GM12878 (cell line): ENCODE measurements around the gene TUBAL3. TPM values are rescaled to one million over a fixed set of nuclear protein-coding genes. Genes with fewer than 3 reads are reported as not detected.

Experiments
- ATF7 ChIP-seq: fragments of 450-650 bp; IDR thresholded peaks from 2 replicates; pipeline ENCODE4 v1.6.1; 2016; ENCODE audit warnings: low read depth, mild to moderate bottlenecking
- BCL3 ChIP-seq: IDR thresholded peaks from 2 replicates; pipeline ENCODE4 v1.6.1; 2011; ENCODE audit warnings: borderline replicate concordance, low read depth, mild to moderate bottlenecking, moderate library complexity, low read length; ENCODE audit not compliant: insufficient read depth, poor library complexity, severe bottlenecking
- BMI1 ChIP-seq: fragments of 450-650 bp; IDR thresholded peaks from 2 replicates; pipeline ENCODE4 v1.6.1; 2016; ENCODE audit warnings: mild to moderate bottlenecking, moderate library complexity, borderline replicate concordance
- CBX5 ChIP-seq: sonication (generic); IDR thresholded peaks from 2 replicates; pipeline ENCODE4 v1.6.1; 2016; ENCODE audit warnings: low read depth, moderate library complexity, mild to moderate bottlenecking, inconsistent platforms
- EP300 ChIP-seq, 2 experiments: fragments of 150-350 bp in 1 of 2; IDR thresholded peaks; 2 replicates each; pipeline ENCODE4 v1.6.1; 2011 to 2012; ENCODE audit warnings: low read depth in 2 of 2, low read length in 2 of 2, borderline replicate concordance in 1 of 2, improper control_type of control experiment in 1 of 2, inconsistent platforms in 1 of 2; ENCODE audit not compliant: control insufficient read depth in 1 of 2
- HCFC1 ChIP-seq: fragments of 150-350 bp; IDR thresholded peaks from 2 replicates; pipeline ENCODE4 v1.6.1; 2014; ENCODE audit warnings: low read length
- IKZF1 ChIP-seq: fragments of 450-650 bp; conservative IDR thresholded peaks from 2 replicates; pipeline ENCODE4 v1.6.1; 2017; ENCODE audit warnings: antibody characterized with exemption, mild to moderate bottlenecking
- IRF4 ChIP-seq: IDR thresholded peaks from 2 replicates; pipeline ENCODE4 v1.6.1; 2011; ENCODE audit warnings: low read depth, low read length
- KLF5 ChIP-seq: fragments of 450-650 bp; IDR thresholded peaks from 2 replicates; pipeline ENCODE4 v1.6.1; 2014; ENCODE audit warnings: mild to moderate bottlenecking; ENCODE audit not compliant: partially characterized antibody
- MTA3 ChIP-seq: IDR thresholded peaks from 2 replicates; pipeline ENCODE4 v1.6.1; 2012; ENCODE audit warnings: low read length, inconsistent platforms, borderline replicate concordance
- NFYA ChIP-seq: IDR thresholded peaks from 2 replicates; pipeline ENCODE4 v1.6.1; 2011; ENCODE audit warnings: low read depth, mild to moderate bottlenecking, low read length, improper control_type of control experiment, borderline replicate concordance
- NR2F1 ChIP-seq: fragments of 450-650 bp; conservative IDR thresholded peaks from 2 replicates; pipeline ENCODE4 v1.6.1; 2017; ENCODE audit warnings: mild to moderate bottlenecking
- PML ChIP-seq: IDR thresholded peaks from 2 replicates; pipeline ENCODE4 v1.6.1; 2012; ENCODE audit warnings: low read length, inconsistent platforms
- POLR2AphosphoS2 ChIP-seq: IDR thresholded peaks from 2 replicates; pipeline ENCODE4 v1.6.1; 2011; ENCODE audit warnings: low read depth, mild to moderate bottlenecking, low read length, improper control_type of control experiment, moderate library complexity
- SKIL ChIP-seq: fragments of 450-650 bp; IDR thresholded peaks from 2 replicates; pipeline ENCODE4 v1.6.1; 2017; ENCODE audit warnings: mild to moderate bottlenecking, low read depth, inconsistent platforms; ENCODE audit not compliant: poor library complexity, severe bottlenecking
- SREBF1 ChIP-seq: IDR thresholded peaks from 2 replicates; pipeline ENCODE4 v1.6.1; 2012; ENCODE audit warnings: mild to moderate bottlenecking, low read length
- SREBF2 ChIP-seq: IDR thresholded peaks from 2 replicates; pipeline ENCODE4 v1.6.1; 2012; ENCODE audit warnings: mild to moderate bottlenecking, low read length
- YY1 ChIP-seq: IDR thresholded peaks from 2 replicates; pipeline ENCODE4 v1.6.1; 2011; ENCODE audit warnings: low read depth, mild to moderate bottlenecking, low read length
- ZBTB4 ChIP-seq: fragments of 450-650 bp; formaldehyde crosslinking; IDR thresholded peaks from 2 replicates; pipeline ENCODE4 v1.4.0; 2022; ENCODE audit warnings: mild to moderate bottlenecking, moderate library complexity
- ZNF217 ChIP-seq: fragments of 450-650 bp; IDR thresholded peaks from 2 replicates; pipeline ENCODE4 v1.6.1; 2017; ENCODE audit warnings: antibody characterized with exemption, mild to moderate bottlenecking
- polyA plus RNA-seq, 11 experiments: library from polyadenylated mRNA; depleted of rRNA in 4 of 11; unstranded in 6 of 11; stranded (reverse) in 5 of 11; fragments of >200 nt; fragmentation: Nextera tagmentation in 4 of 11; fragmentation: Illumina TruSeq in 1 of 11; extraction: Ambion mirVana in 4 of 11; extraction: Trizol in 1 of 11; gene quantifications; 1 replicate in 1 of 11; 2 replicates in 10 of 11; pipeline versions ENCODE4 v1.2.1 to v1.2.3, GENCODE V29; 2011 to 2016; ENCODE audit warnings: inconsistent platforms in 2 of 11, missing spikeins in 2 of 11, low read depth in 1 of 11
- total RNA-seq, 4 experiments: library from RNA; depleted of rRNA in 3 of 4; stranded (reverse); fragments of >200 nt in 3 of 4; fragmentation: Illumina TruSeq in 1 of 4; extraction: Trizol in 1 of 4; gene quantifications; 2 replicates each; pipeline versions ENCODE4 v1.2.1 to v1.2.3, GENCODE V29; 2013 to 2021
- TF ChIP-seq, protein P1 (sequence below): fragments of 450-650 bp; IDR thresholded peaks from 2 replicates; pipeline ENCODE4 v1.6.1; 2017; ENCODE audit warnings: mild to moderate bottlenecking, moderate library complexity

TUBAL3 gene
- total and polyA plus RNA-seq, 10 of the 15 experiments (the other 5 are each of a cell fraction or from before 2014, with no cell fraction given): 0.03 to 0.06 TPM; not detected in 8

- peak in 1 of 2 experiments; percentile 37; a peak in 1 of 4 replicates for TF ChIP-seq EP300 (IDR thresholded peaks at IDR 0.05; ENCODE audit: borderline replicate concordance in 1 of 2, control insufficient read depth in 1 of 2, low read depth in 2 of 2, low read length in 2 of 2)
- TF ChIP-seq SREBF2: no peak
- no peak for TF ChIP-seq ZBTB4 (CRISPR knock-in tag)
- no peak for TF ChIP-seq NFYA
- 0 out of 2 replicates have a peak, but pooled peaks have one; percentile 55 for TF ChIP-seq CBX5
- TF ChIP-seq, protein P1, sequence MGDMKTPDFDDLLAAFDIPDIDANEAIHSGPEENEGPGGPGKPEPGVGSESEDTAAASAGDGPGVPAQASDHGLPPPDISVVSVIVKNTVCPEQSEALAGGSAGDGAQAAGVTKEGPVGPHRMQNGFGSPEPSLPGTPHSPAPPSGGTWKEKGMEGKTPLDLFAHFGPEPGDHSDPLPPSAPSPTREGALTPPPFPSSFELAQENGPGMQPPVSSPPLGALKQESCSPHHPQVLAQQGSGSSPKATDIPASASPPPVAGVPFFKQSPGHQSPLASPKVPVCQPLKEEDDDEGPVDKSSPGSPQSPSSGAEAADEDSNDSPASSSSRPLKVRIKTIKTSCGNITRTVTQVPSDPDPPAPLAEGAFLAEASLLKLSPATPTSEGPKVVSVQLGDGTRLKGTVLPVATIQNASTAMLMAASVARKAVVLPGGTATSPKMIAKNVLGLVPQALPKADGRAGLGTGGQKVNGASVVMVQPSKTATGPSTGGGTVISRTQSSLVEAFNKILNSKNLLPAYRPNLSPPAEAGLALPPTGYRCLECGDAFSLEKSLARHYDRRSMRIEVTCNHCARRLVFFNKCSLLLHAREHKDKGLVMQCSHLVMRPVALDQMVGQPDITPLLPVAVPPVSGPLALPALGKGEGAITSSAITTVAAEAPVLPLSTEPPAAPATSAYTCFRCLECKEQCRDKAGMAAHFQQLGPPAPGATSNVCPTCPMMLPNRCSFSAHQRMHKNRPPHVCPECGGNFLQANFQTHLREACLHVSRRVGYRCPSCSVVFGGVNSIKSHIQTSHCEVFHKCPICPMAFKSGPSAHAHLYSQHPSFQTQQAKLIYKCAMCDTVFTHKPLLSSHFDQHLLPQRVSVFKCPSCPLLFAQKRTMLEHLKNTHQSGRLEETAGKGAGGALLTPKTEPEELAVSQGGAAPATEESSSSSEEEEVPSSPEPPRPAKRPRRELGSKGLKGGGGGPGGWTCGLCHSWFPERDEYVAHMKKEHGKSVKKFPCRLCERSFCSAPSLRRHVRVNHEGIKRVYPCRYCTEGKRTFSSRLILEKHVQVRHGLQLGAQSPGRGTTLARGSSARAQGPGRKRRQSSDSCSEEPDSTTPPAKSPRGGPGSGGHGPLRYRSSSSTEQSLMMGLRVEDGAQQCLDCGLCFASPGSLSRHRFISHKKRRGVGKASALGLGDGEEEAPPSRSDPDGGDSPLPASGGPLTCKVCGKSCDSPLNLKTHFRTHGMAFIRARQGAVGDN: no peak
- peak; percentile 47; the same call in 1 of the 2 replicates for TF ChIP-seq NR2F1
- 0 out of 2 replicates have a peak, but pooled peaks have one; percentile 53 for TF ChIP-seq ATF7
- 0 out of 2 replicates have a peak, but pooled peaks have one; percentile 54 for TF ChIP-seq PML
- peak; percentile 85; the same call in 1 of the 2 replicates for TF ChIP-seq MTA3
- TF ChIP-seq YY1: no peak
- TF ChIP-seq POLR2AphosphoS2: no peak
- peak; percentile 94; the same call in 1 of the 2 replicates for TF ChIP-seq ZNF217
- no peak for TF ChIP-seq HCFC1
- no peak for TF ChIP-seq SREBF1
- TF ChIP-seq BCL3: peak; percentile 37
- TF ChIP-seq BMI1: no peak
- peak; percentile 26 for TF ChIP-seq SKIL
- no peak for TF ChIP-seq IKZF1
- TF ChIP-seq IRF4: peak; percentile 45; the same call in 1 of the 2 replicates
- TF ChIP-seq KLF5: no peak
These were observed 43.0 kb upstream of the TUBAL3 start (continued) for GRCh38 chr10:5447611-5448071.
